Measurements from ENCODE around the gene CRYGN.

Gene CRYGN

GRCh38 chr7:151437866-151438516, 1.9 kb downstream of the CRYGN start:
- DNase-seq: peak; percentile 54

- peak; percentile 41 for DNase-seq
Observed at GRCh38 chr7:151437159-151437553, 2.8 kb downstream of the CRYGN start.

GRCh38 chr7:151436446-151437158, 3.3 kb downstream of the CRYGN start:
- peak; percentile 58 for DNase-seq

- DNase-seq: peak; percentile 47
Observed at GRCh38 chr7:151435971-151436370, 4.0 kb downstream of the CRYGN start.

- no peak for DNase-seq
Observed at GRCh38 chr7:151435103-151435916, 4.6 kb downstream of the CRYGN start.

- no peak for DNase-seq
Observed at GRCh38 chr7:151434549-151434948, 5.4 kb downstream of the CRYGN start.

GRCh38 chr7:151433721-151434400, 6.1 kb downstream of the CRYGN start:
- no peak for DNase-seq

GRCh38 chr7:151432658-151433521, 7.1 kb downstream of the CRYGN start:
- peak; percentile 82 for DNase-seq

GRCh38 chr7:151431768-151432311, 8.1 kb downstream of the CRYGN start:
- peak; percentile 58 for DNase-seq

- DNase-seq: peak; percentile 60
Observed at GRCh38 chr7:151431281-151431767, 8.6 kb downstream of the CRYGN start.

- DNase-seq: peak; percentile 60
Observed at GRCh38 chr7:151430391-151431205, 9.3 kb downstream of the CRYGN start.

GRCh38 chr7:151429560-151430331, 10.2 kb downstream of the CRYGN start:
- DNase-seq: peak; percentile 77

- DNase-seq: peak; percentile 58
Observed at GRCh38 chr7:151429237-151429559, 10.7 kb downstream of the CRYGN start.

GRCh38 chr7:151428378-151429236, 11.3 kb downstream of the CRYGN start:
- DNase-seq: peak; percentile 56

GRCh38 chr7:151427705-151428377, 12.1 kb downstream of the CRYGN start:
- DNase-seq: peak; percentile 37

GRCh38 chr7:151426904-151427704, 12.8 kb downstream of the CRYGN start:
- peak; percentile 46 for DNase-seq

GRCh38 chr7:151426441-151426903, 13.5 kb downstream of the CRYGN start:
- peak; percentile 22 for DNase-seq
